Activated gamma-delta T cell treated with Interleukin-2 at 50 U/mL for 16 hours (primary cell): Measurements from ENCODE around the gene CPNE4.
"Not testable (repeated sequence)": the region's sequence is repeated elsewhere in the genome, so short reads cannot be mapped to it uniquely, and the experiment has no call there.

Source experiments
- DNase-seq: peaks from one replicate; pipeline ENCODE4 v3.0.0-alpha.2; 2020

CPNE4 gene

DNA sequence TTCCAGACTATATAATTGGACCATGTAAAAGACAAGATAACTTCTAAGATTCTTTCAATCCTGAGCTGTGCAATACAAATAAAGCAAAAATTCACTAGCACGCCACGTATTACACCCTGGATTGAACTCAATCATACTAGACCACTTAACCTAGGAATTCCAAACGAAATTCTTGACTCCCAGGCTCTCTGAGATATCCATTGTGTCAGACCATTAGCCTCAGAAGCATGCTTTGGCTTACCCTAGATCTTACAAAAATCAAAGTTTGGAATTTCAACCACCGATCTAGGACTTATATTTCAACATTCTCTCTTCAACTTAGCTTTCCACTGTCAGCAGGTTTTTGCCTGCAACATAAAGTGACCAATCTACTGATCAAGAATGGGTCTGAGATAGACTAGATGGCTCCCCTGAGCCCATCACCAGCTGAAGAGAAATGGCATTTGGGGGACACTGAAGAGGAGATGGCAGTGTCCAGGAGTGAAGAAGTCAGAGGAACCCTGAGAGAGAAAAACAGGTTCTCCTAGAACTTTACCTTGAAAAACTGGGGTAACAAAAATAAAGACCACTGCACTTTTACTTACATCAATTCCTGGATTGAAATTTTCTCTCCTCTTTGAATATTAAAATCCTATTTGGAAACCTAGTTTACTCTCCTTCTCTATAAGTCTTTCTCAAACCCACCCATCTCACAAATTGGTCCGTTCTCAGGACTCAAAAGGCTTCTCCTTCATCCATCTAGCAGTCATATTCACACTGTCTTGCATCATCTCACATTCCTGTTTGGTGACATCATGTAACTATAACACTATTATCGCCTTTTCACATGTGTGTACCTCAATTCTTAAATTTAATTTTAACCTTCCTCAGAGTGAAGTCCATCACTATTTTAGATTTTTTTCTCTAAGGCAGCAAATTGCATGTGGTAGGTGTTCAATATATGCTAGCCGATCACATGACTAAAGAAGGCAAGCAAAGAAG is 18.5 kb downstream of the CPNE4 start:
- DNase-seq, result no peak

DNA sequence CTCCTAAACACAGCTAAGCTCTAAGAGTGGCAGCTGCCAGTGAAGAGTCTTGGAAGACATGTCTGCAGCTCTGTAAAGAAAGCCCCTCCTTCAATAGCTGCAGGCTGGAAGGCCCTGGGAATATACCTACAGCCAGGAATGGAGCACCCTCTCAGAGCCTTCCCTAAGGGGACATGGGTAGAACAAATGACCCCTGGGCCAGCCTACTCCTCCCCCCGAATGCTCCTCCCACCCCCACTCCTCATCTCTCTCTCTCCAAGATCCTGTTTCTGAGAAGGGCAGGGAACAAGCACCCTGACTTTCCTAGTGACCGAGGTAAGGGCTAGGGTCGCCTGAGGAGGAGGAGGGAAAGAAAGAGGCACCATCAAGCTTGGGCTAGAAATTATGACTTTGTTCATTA is 20.7 kb downstream of the CPNE4 start:
- no peak for DNase-seq

DNA sequence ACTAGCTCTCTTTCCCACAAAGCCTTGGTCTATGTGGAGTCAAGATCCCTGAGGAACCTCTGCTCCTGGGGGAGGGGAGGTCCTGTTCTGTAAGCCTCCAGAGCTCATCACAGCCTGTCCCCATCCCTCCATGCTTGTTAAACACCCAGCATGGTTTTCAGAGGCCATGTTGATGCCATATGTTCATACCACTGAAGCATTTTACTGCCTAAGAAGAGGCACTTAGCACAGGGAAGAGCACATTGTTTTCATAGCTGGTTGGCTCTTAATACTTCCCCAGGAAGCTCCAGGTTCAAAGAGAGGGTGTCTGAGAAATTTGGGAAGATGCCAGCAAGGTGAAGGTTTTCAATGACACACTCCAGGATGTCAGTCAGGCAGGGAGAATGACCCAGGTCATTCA is 25.6 kb downstream of the CPNE4 start:
- no peak for DNase-seq

DNA sequence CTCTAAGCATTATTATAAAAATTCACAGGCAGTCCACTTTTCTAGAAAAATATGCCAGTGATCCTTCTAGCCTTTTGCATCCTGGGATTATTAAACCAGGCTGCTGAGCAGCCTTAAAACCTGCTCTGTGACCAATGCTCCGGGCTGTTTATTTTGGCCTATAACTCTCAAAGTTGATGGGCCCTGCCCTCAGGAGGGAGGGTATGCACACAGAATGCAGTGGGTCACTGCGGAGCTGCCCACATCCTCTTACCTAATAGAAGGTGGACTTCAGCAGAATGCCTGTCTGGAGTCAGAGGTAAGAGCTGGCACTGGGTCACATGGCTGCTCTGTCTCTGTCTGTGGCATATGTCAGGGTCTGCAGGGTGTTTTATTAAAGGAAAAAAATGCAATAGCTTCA is 26.0 kb downstream of the CPNE4 start:
- no peak for DNase-seq

DNA sequence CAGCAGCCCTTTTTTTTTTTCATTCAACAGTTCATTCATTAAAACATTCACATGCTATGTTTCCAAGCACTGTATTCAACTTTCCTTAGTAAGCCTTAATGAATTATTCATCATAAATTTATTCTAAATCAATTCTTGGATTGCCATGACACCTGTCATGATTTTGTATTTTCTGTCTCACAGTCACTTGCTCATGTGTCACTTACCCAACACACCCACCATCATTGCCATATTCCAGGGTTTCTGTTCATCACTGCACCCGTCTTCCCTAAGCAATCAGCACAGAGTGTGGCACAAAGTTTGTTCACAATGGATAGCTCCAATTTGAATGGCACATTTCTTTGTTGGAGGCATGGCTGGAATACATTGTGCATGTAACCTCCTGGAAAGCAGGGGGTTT is 27.2 kb downstream of the CPNE4 start:
- DNase-seq, result no peak

DNA sequence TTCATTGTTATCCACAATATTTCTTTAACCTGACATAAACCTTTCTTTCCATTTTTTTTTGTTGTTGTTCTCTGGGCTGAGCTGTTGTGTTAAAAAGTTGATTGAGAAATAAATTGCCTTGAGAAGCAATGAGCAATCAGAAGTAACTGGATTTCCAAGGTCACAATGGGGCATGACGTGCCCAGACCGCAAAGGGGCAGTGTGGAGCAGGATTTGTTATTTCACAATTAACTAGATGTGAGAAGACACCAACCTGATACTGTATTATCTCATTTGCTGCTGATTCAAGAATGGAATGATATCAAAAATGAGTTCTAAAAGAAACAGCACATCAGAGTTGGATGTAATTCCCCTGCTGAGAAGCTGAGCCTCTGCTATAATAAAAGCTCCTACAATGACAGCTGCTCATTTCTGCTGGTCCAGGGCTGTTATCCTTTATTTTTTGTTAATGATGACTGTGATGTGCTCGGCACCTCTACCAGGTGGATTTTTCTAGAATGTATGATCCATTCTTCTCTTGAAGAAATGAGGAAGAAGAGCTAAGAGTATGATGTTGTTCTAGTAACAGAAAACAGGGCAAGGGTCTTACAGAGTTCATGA is 28.1 kb downstream of the CPNE4 start:
- no peak for DNase-seq

DNA sequence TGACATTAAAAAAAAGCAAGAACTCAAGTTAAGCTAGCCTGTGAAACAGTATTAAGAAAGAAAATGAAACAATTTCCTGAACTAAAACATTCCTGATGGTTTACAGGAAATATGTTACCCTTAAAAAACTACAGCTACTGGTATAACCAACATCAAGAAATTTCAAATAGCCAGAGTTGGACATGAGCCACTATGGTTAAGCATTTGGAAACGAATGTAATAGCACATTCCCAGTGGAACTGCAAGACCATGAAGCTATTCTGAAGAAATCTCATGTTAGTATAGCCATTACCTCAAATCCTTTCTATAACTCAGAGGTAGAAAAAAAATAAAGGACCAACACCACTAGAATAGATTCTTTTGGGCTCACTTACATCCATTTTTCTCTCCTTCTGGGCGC is 30.2 kb downstream of the CPNE4 start:
- DNase-seq, result no peak

DNA sequence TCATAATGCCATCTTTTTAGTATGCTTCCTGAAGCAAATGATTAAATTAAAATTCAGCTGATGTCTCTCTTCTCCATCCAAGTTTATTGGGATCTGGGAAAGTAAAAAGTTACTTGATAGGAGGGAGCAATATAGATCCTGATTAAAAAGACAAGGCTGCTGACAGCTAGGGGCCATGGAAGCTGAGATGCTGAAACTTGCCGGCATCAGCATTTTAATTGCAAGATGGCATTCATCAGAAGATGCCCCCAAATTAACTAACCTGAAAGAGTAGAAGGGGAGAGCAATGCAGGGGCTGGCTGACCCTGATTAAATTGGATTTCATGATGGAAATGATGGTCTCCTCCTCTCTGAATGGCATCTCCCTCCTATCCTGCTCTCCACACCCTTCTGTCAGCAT is 31.1 kb downstream of the CPNE4 start:
- no peak for DNase-seq

DNA sequence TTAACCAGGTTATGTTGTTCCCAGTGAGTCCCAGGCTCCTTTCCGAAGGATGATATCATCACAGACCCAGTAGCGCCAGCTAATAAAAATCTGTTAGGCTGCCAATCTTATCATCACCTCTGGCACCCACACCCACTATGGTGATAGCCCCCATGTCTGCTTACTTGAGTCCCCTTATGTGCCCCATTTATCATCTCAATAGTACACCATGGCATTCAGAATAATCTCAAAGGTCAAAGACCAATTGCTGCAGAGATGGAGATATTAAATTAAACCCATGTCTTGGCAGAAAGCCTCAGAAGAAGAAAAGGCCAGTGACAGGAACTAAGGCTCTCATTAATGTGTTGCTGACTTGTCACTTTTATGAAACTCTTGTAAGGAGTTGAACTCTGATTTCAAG is 32.8 kb downstream of the CPNE4 start:
- no peak for DNase-seq

DNA sequence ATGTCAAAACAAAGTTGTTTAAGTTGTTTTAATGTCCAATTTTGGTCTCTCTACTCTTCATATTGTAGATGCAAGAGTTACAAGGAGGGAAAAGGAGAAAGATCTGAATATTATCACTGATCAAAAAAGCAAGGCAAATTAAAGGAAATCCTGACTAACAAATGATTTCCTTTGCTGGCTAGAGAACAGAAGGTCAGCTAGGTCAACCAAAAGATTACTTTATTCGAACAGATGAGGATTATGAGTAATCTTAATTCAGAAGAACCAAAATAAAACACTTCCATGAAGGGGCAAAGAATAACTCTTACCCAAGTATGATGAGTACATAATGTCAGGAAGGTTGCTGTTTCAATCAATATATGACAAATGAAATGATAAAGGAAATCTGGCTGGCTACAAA is 33.8 kb downstream of the CPNE4 start:
- DNase-seq, result no peak

DNA sequence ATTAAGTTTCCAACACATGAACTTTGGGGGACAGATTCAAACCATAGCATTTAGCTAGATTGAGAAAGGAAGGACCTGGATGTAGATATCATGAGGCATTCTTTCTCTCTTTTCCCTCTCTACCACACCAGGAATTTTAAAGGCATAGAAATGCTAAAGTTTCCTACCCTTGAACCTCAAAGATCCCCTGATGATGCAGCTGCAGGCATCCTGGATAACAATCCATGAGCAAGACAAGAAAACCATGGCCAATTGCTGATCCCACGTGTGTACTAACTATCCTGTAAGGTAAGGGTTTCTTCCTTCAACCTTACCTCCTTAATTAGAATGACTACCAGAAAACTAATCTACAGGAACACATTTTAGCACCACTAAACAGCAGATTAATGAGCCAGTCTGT is 36.8 kb downstream of the CPNE4 start:
- DNase-seq, result no peak

DNA sequence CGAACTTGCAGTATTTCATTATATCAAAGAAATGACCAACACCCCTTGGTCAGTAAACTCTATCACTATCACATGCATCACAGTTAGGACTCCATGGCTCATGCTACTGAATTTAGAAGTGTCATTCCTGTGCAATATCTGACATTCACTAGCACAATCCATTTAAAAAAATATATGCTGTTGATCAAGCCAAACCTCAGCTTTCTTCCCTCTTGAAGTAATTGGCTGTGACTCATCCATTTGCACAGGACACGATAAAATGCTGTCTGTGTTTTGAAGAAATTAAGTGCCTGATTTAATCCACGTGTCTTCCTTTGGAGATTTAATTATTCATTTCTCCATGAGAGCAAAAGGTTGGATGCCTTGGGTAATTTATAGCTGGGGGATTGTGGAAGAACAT is 38.9 kb downstream of the CPNE4 start:
- no peak for DNase-seq

DNA sequence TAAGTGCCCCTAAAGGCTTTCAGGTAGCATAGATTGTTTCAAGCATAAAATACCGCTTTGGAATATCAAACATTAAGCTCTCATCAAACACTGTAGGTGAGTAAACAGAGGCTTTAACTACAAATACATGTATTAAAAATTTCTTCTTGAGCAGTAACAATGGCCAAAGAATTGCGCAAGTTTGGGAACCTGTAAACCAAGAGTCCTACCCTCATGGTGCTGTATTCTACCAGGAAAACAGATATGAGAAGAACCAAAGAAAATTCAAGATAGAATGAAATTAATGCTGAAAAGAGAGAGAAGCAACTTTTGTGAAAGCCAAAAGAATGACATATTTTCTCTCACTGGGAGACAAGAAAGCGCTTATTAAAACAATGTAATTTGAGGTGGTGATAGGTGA is 45.5 kb downstream of the CPNE4 start:
- DNase-seq, result no peak

DNA sequence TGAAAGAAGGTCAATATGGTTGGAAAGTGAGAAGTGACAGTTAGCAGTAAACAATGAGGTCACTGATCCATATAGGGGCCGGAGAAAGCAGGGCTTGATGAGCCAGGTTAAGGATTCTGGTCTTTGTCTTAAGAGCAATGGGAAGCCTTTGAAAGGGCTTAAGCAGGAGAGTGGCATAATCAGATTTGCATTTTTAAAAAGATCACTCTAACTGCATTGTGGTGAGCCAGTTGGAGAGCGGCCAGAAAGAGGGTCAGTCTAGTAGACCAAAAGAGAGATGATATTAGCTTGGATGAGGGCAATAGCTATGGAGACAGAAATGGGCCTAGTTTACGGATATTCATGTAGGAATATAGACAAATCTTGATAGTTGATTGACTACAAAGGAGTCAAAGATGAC is 46.6 kb downstream of the CPNE4 start:
- no peak for DNase-seq

DNA sequence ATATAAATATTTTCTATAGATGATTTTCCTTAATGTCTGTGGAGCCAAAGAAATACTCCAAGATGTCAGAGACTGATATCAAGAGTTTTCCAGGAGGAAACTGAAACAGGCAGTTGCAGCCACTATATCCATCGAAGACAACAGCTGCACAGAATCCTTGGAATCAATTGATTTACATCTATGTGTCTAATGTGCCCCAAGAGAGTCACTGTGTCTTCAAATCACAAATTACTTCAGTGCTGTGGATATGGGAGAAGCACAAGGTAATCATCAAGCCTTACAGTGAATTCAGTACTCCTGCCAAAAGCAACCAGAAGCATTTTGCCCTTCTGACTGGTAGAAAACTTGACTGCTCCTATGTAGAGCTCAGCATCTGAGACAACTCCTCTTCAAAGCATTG is 51.1 kb downstream of the CPNE4 start:
- no peak for DNase-seq

DNA sequence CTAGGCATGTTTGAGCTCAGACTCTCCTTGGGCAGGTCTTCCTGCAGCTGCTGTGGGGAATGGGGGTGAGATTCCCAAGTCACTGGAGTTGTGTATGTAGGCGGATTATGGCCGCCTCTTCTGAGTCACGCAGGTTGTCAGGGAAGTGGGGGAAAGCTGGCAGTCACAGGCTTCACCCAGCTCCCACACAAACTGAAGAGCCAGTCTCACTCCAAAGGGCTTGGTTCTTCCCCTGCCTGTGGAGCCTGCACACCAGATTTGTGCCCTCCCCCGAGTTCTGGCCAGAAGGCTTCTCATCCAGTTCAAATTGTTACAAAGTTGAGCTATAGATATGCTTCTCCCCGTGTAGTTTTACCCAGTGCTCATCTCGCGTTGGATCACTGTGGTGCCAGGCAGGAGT is 53.5 kb downstream of the CPNE4 start:
- no peak for DNase-seq

DNA sequence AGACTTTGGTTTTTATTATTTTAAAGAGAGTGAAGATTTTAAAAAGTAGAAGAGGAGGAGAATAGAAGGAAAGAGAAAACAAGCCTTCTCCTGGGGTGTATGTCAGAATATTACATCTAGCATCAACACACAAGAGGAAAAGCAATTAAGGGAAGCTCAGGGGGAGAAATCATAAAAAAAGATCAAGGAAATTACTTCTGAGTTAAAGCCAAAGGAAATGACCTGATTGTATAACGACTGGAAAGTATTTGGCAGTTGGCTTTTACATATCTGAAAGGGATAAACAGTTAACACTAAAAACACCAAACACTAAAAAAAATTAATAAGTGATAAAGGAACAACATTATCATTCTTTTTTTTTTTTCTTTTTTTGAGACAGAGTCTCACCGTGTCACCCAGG is 58.4 kb downstream of the CPNE4 start:
- no peak for DNase-seq

DNA sequence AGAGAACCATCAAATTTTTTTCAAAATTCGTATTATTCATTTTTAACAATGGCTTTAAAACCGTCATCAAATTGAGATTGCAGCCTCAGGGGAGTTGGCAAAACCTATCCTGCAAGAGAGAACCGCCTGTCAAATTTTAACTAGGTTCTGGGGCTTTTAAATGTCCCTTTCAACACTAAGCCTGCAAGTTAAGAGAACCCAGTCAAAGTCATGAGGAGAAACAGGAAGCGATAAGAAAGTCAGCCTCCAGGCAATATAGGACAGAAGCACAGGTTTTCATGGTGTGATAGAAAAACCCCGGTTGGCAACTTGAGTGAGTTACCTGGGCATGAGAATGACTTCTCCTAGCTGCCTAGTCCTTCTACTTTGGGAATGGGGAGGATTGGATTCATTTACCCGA is 59.8 kb downstream of the CPNE4 start:
- no peak for DNase-seq

DNA sequence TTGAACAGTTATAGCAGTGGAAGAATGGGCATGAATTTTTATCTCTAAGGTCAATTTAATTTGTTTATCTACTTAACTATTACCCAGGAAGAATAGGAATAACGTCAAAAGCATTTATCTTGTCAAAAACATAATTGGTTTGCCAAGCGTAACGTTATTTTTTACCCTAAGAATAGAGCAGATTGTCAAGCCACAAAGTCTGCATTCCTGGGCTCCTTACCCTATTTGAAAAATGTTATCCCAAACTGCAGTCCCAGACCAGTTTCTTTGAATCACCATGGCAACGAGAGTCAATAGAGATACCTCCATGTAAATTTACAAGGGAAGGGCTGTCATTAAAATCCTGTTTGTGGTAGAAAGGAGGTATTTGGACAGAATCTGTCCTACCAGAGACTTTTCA is 61.1 kb downstream of the CPNE4 start:
- no peak for DNase-seq

DNA sequence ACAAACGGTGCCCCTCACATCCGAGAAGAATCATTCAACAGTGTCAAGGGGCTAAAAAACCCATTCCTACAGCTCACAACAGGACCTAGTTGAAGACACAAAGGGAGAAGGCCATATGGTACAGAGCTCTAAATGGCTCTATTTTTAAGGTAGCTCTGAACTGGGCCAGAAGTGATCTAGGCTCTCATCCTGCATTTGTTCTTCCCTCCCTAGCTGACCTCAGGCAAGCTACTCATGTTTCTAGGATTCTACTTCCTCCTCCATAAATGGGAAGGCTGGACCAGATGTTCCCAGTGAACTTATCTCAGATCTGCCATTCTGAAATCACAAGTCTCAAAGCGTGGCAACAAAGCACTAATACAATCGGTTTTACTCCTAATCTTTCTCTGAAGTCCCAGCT is 62.3 kb downstream of the CPNE4 start:
- DNase-seq, result no peak

DNA sequence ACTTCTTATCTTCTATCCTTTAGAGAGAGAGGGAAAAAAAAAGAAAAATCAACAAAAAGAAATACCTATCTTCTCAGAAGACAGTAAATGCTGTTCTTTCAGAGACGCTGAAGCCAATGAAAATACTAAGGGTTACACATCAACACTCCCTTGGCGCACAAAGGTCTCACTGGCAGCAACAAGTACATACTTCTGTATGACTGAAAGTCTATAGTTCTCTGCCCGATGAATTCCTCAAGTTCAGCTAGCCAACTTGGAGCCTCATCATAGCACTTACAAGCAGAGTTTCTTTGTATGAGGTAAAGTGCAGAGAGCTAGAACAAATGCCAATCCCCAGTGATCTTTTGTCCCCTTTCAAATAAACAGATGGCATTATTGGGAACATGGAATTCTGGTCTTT is 62.7 kb downstream of the CPNE4 start:
- no peak for DNase-seq

DNA sequence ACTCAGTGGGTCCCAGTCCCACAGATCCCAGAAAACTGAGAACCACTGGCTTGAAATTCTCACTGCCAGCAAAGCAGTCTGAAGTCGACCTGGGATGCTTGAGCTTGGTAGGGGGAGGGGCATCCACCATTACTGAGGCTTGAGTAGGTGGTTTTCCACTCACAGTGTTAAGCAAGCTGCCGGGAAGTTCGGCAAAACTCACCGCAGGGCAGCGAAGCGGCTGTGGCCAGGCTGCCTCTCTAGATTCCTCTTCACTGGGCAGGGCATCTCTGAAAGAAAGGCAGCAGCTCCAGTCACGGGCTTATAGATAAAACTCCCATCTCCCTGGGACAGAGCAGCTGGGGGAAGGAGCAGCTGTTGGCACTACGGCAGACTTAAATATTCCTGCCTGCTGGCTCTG is 71.4 kb downstream of the CPNE4 start:
- not testable (repeated sequence) for DNase-seq

DNA sequence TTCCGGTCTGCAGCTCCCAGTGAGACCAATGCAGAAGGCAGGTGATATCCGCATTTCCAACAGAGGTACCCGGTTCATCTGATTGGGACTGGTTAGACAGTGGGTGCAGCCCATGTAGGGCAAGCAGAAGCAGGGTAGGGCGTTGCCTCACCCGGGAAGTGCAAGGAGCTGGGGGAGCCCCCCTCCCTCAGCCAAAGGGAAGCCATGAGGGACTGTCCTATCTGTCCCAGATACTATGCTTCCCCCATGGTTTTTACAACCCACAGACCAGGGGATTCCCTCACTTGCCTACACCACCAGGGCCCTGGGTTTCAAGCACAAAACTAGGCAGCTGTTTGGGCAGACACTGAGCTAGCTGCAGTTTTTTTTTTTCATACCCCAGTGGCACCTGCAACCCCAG is 71.8 kb downstream of the CPNE4 start:
- no peak for DNase-seq

DNA sequence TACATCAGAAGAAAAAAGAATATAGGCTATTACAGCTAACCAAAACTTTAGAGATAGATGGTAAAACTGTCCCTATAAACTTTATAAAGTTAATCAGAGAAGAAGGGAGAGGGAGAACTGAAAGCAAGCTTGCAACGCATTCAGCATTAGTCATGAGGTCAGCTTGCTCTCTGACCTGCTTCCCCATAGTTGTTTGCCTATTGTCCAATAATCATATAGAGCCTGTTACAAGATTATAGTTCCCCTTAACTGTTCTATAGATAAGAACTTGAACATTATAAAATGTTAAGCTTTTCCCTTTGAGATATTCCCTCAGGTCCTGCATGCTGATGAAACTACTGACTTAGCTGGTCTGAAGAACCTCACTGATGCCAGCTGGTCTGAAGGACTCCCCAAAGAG is 74.5 kb downstream of the CPNE4 start:
- no peak for DNase-seq

DNA sequence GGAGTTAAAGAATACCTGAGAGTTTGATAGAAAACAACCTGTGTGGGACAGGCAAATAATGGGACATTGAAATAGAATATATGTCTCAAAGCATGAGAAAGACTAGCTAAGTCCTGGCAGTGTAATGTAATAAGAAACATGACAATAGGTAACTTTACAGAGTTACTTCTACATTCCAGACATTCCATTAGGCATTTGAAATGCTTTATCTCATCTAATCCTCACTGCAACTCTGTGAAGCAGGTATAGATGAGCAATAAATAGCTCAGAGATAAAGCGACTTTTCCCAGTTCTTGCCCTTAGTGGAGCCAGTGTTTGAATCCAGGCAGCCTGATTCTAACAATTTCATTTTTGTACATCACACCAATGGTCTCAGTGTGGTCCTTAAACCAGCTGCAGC is 76.8 kb downstream of the CPNE4 start:
- DNase-seq, result no peak
